CD4-positive, CD25-positive, alpha-beta regulatory T cell (primary cell): ENCODE measurements around the gene WWOX. TPM values are rescaled to one million over a fixed set of nuclear protein-coding genes. Genes with fewer than 3 reads are reported as not detected.

ENCODE experiments used
- ATAC-seq, 2 donors: fragments of 150-1000 bp; cut with Tn5 transposase; one replicate each; pipeline ENCODE4 v1.10.0; 2021; ENCODE audit warnings: low read depth in 2 of 2, moderate number of reproducible peaks in 2 of 2, moderate library complexity in 1 of 2
- DNase-seq, 3 donors: peaks; one replicate each; pipeline versions ENCODE4 v3.0.0 to v3.0.0-alpha.2; 2012 to 2022; ENCODE audit warnings: mixed read lengths in 1 of 3
- H3K27ac ChIP-seq: one replicate; pipeline ENCODE4 v1.7.0; 2013; ENCODE audit warnings: mild to moderate bottlenecking, low read length; ENCODE audit not compliant: insufficient read depth, poor library complexity, severe bottlenecking
- H3K27me3 ChIP-seq: one replicate; pipeline ENCODE4 v1.7.0; 2013; ENCODE audit warnings: low read length; ENCODE audit not compliant: control insufficient read depth, insufficient read depth
- H3K36me3 ChIP-seq: one replicate; pipeline ENCODE4 v1.7.0; 2013; ENCODE audit warnings: mild to moderate bottlenecking, low read length, moderate library complexity; ENCODE audit not compliant: control insufficient read depth, insufficient read depth
- H3K4me1 ChIP-seq: 2 replicates; pipeline ENCODE4 v1.7.0; 2013; ENCODE audit warnings: mild to moderate bottlenecking, low read length; ENCODE audit not compliant: insufficient read depth, control insufficient read depth, poor library complexity, severe bottlenecking
- H3K4me3 ChIP-seq: one replicate; pipeline ENCODE4 v1.7.0; 2013; ENCODE audit warnings: low read depth, mild to moderate bottlenecking, low read length, moderate library complexity
- H3K9me3 ChIP-seq, 2 experiments: 1 replicate in 1 of 2; 2 replicates in 1 of 2; pipeline ENCODE4 v1.7.0; 2013; ENCODE audit warnings: low read length in 2 of 2, mild to moderate bottlenecking in 1 of 2, moderate library complexity in 1 of 2; ENCODE audit not compliant: control insufficient read depth in 2 of 2
- H3K27ac Mint-ChIP-seq, 3 donors: one replicate each; pipeline ENCODE4 v1.8.0; 2020 to 2022; ENCODE audit warnings: mild to moderate bottlenecking in 3 of 3, mixed read lengths in 3 of 3, moderate library complexity in 2 of 3
- H3K27me3 Mint-ChIP-seq: one replicate; pipeline ENCODE4 v1.8.0; 2022; ENCODE audit warnings: mild to moderate bottlenecking, mixed read lengths
- H3K36me3 Mint-ChIP-seq: one replicate; pipeline ENCODE4 v1.8.0; 2020; ENCODE audit warnings: mixed read lengths
- H3K4me1 Mint-ChIP-seq, 4 donors: one replicate each; pipeline ENCODE4 v1.8.0; 2020 to 2022; ENCODE audit warnings: mixed read lengths in 4 of 4, mild to moderate bottlenecking in 1 of 4
- H3K4me3 Mint-ChIP-seq, 4 donors: one replicate each; pipeline ENCODE4 v1.8.0; 2020 to 2022; ENCODE audit warnings: mild to moderate bottlenecking in 4 of 4, mixed read lengths in 4 of 4, moderate library complexity in 3 of 4
- H3K9me3 Mint-ChIP-seq, 7 donors: one replicate each; pipeline ENCODE4 v1.8.0; 2020 to 2022; ENCODE audit warnings: mixed read lengths in 7 of 7, mild to moderate bottlenecking in 3 of 7, moderate library complexity in 2 of 7
- polyA plus RNA-seq, 4 donors: library from polyadenylated mRNA; unstranded; fragments of 300-500 nt; fragmentation: Illumina TruSeq; gene quantifications; one replicate each; pipeline ENCODE4 v1.2.3, GENCODE V29; 2021
- total RNA-seq: library from RNA; stranded (reverse); gene quantifications from one replicate; pipeline ENCODE4 v1.2.3, GENCODE V29; 2022

Gene WWOX
- total and polyA plus RNA-seq, 5 donors from 2014 or later: 10.3 to 18.6 (median 12.8) TPM

GRCh38 chr16:78571434-78571833, 472.0 kb downstream of the WWOX start:
- H3K27ac Mint-ChIP-seq: no peak overlapping the region
- H3K9me3 ChIP-seq: no peaks in the 10 kb centered on the region
- no peak overlapping the region for H3K4me3 ChIP-seq
- ATAC-seq: no peak
- no peaks in the 10 kb centered on the region for H3K36me3 Mint-ChIP-seq
- H3K36me3 ChIP-seq: no peaks in the 10 kb centered on the region
- H3K9me3 Mint-ChIP-seq: no peaks in the 10 kb centered on the region
- H3K27me3 Mint-ChIP-seq: no peaks in the 10 kb centered on the region
- H3K4me1 Mint-ChIP-seq: peaks cover 4 to 17% (median 8%) of the 10 kb centered on the region in 4 donors
- H3K27me3 ChIP-seq: no peaks in the 10 kb centered on the region
- H3K4me1 ChIP-seq: peaks cover 1% of the 10 kb centered on the region
- no peak for DNase-seq
- H3K27ac ChIP-seq: no peak overlapping the region
- H3K4me3 Mint-ChIP-seq: no peak overlapping the region

GRCh38 chr16:78571898-78572358, 472.5 kb downstream of the WWOX start:
- H3K9me3 ChIP-seq: no peaks in the 10 kb centered on the region
- Mint-ChIP-seq H3K9me3 (no peaks in the 10 kb centered on the region), H3K4me1 (peaks cover 0 to 12% (median 6%) of the 10 kb centered on the region in 4 donors), H3K27ac (no peak overlapping the region), H3K4me3 (no peak overlapping the region), H3K36me3 (no peaks in the 10 kb centered on the region), H3K27me3 (no peaks in the 10 kb centered on the region)
- no peak for ATAC-seq
- no peak for DNase-seq
- no peaks in the 10 kb centered on the region for H3K27me3 ChIP-seq
- no peaks in the 10 kb centered on the region for H3K36me3 ChIP-seq
- no peak overlapping the region for H3K4me3 ChIP-seq
- no peak overlapping the region for H3K27ac ChIP-seq
- H3K4me1 ChIP-seq: no peaks in the 10 kb centered on the region

GRCh38 chr16:78574571-78574970, 475.1 kb downstream of the WWOX start:
- peaks cover 0 to 10% (median 7%) of the 10 kb centered on the region in 4 donors for H3K4me1 Mint-ChIP-seq
- no peak overlapping the region for H3K27ac Mint-ChIP-seq
- Histone ChIP-seq H3K9me3 (no peaks in the 10 kb centered on the region), H3K27me3 (no peaks in the 10 kb centered on the region), H3K4me3 (no peak overlapping the region), H3K27ac (no peak overlapping the region), H3K4me1 (no peaks in the 10 kb centered on the region), H3K36me3 (no peaks in the 10 kb centered on the region)
- H3K9me3 Mint-ChIP-seq: peaks cover 0 to 1% (median 0%) of the 10 kb centered on the region in 7 donors
- H3K27me3 Mint-ChIP-seq: no peaks in the 10 kb centered on the region
- ATAC-seq (no peak), DNase-seq (no peak)
- H3K4me3 Mint-ChIP-seq: no peak overlapping the region
- no peaks in the 10 kb centered on the region for H3K36me3 Mint-ChIP-seq

- Mint-ChIP-seq H3K27me3 (no peaks in the 10 kb centered on the region), H3K4me3 (no peak overlapping the region), H3K4me1 (peaks cover 0 to 5% (median 2%) of the 10 kb centered on the region in 4 donors), H3K27ac (no peak overlapping the region), H3K36me3 (no peaks in the 10 kb centered on the region), H3K9me3 (peaks cover 0 to 1% (median 0%) of the 10 kb centered on the region in 7 donors)
- Histone ChIP-seq H3K27ac (no peak overlapping the region), H3K4me1 (no peaks in the 10 kb centered on the region), H3K4me3 (no peak overlapping the region), H3K27me3 (no peaks in the 10 kb centered on the region), H3K9me3 (no peaks in the 10 kb centered on the region), H3K36me3 (no peaks in the 10 kb centered on the region)
- no peak for DNase-seq
- ATAC-seq: no peak
Measured at GRCh38 chr16:78576941-78577340, 477.5 kb downstream of the WWOX start.

- peaks cover 0 to 1% (median 0%) of the 10 kb centered on the region in 7 donors for H3K9me3 Mint-ChIP-seq
- no peaks in the 10 kb centered on the region for H3K36me3 Mint-ChIP-seq
- Histone ChIP-seq H3K36me3 (no peaks in the 10 kb centered on the region), H3K27me3 (no peaks in the 10 kb centered on the region), H3K4me3 (no peak overlapping the region), H3K27ac (no peak overlapping the region), H3K9me3 (no peaks in the 10 kb centered on the region), H3K4me1 (no peaks in the 10 kb centered on the region)
- no peaks in the 10 kb centered on the region for H3K27me3 Mint-ChIP-seq
- H3K4me3 Mint-ChIP-seq: no peak overlapping the region
- H3K27ac Mint-ChIP-seq: no peak overlapping the region
- DNase-seq (peak in 1 of 3 donors; percentile 16), ATAC-seq (no peak)
- peaks cover 0 to 5% (median 2%) of the 10 kb centered on the region in 4 donors for H3K4me1 Mint-ChIP-seq
Measured at GRCh38 chr16:78577630-78578029, 478.2 kb downstream of the WWOX start.

GRCh38 chr16:78579020-78579419, 479.6 kb downstream of the WWOX start:
- Histone ChIP-seq H3K27me3 (no peaks in the 10 kb centered on the region), H3K4me1 (no peaks in the 10 kb centered on the region), H3K4me3 (no peak overlapping the region), H3K27ac (no peak overlapping the region), H3K9me3 (no peaks in the 10 kb centered on the region), H3K36me3 (no peaks in the 10 kb centered on the region)
- DNase-seq (no peak), ATAC-seq (no peak)
- Mint-ChIP-seq H3K36me3 (no peaks in the 10 kb centered on the region), H3K9me3 (peaks cover 0 to 1% (median 0%) of the 10 kb centered on the region in 7 donors), H3K4me1 (peaks cover 0 to 5% (median 2%) of the 10 kb centered on the region in 4 donors), H3K4me3 (no peak overlapping the region), H3K27ac (no peak overlapping the region), H3K27me3 (no peaks in the 10 kb centered on the region)

GRCh38 chr16:78583441-78583840, 484.0 kb downstream of the WWOX start:
- Histone ChIP-seq H3K9me3 (no peaks in the 10 kb centered on the region), H3K4me1 (no peaks in the 10 kb centered on the region), H3K27me3 (no peaks in the 10 kb centered on the region), H3K4me3 (no peak overlapping the region), H3K36me3 (no peaks in the 10 kb centered on the region), H3K27ac (no peak overlapping the region)
- DNase-seq (no peak), ATAC-seq (no peak)
- Mint-ChIP-seq H3K4me1 (peaks cover 0 to 4% (median 1%) of the 10 kb centered on the region in 4 donors), H3K36me3 (no peaks in the 10 kb centered on the region), H3K9me3 (peaks cover 0 to 1% (median 0%) of the 10 kb centered on the region in 7 donors), H3K27me3 (no peaks in the 10 kb centered on the region), H3K4me3 (no peak overlapping the region), H3K27ac (no peak overlapping the region)

GRCh38 chr16:78584213-78584860, 484.9 kb downstream of the WWOX start:
- no peak overlapping the region for H3K27ac ChIP-seq
- no peak overlapping the region for H3K27ac Mint-ChIP-seq
- H3K36me3 ChIP-seq: no peaks in the 10 kb centered on the region
- no peaks in the 10 kb centered on the region for H3K27me3 ChIP-seq
- no peaks in the 10 kb centered on the region for H3K27me3 Mint-ChIP-seq
- ATAC-seq: no peak
- H3K4me1 Mint-ChIP-seq: peaks cover 0 to 2% (median under 1%) of the 10 kb centered on the region in 4 donors
- no peaks in the 10 kb centered on the region for H3K4me1 ChIP-seq
- H3K9me3 Mint-ChIP-seq: no peaks in the 10 kb centered on the region
- no peak for DNase-seq
- H3K4me3 ChIP-seq: no peak overlapping the region
- H3K9me3 ChIP-seq: no peaks in the 10 kb centered on the region
- H3K36me3 Mint-ChIP-seq: no peaks in the 10 kb centered on the region
- no peak overlapping the region for H3K4me3 Mint-ChIP-seq
